K562 (cell line): ENCODE data around the gene NUP205. TPM values are rescaled to one million over a fixed set of nuclear protein-coding genes. Genes with fewer than 3 reads are reported as not detected.
A peak's percentile ranks its signal among the peaks of the same experiment; 100 is the strongest.

Experiments
- ARHGAP35 ChIP-seq: fragments of 450-650 bp; IDR thresholded peaks from 2 replicates; pipeline ENCODE4 v1.6.1; 2018; ENCODE audit not compliant: partially characterized antibody
- ATF7 ChIP-seq: fragments of 450-650 bp; IDR thresholded peaks from 2 replicates; pipeline ENCODE4 v1.7.1; 2014; ENCODE audit warnings: mild to moderate bottlenecking, moderate library complexity
- CEBPB ChIP-seq: fragments of 450-650 bp; IDR thresholded peaks from 2 replicates; pipeline ENCODE4 v1.6.1; 2016; ENCODE audit warnings: missing genetic modification characterization, missing compliant biosample characterization
- COPS2 ChIP-seq: fragments of 450-650 bp; conservative IDR thresholded peaks from 2 replicates; pipeline ENCODE4 v1.6.1; 2016; ENCODE audit warnings: mild to moderate bottlenecking, moderate library complexity
- CREB3 ChIP-seq: fragments of 450-650 bp; conservative IDR thresholded peaks from 2 replicates; pipeline ENCODE4 v1.6.1; 2016; ENCODE audit warnings: missing genetic modification characterization, low read depth, mild to moderate bottlenecking, missing compliant biosample characterization, moderate library complexity
- KLF10 ChIP-seq: fragments of 250-450 bp; sonication (Bioruptor Pico); IDR thresholded peaks from 2 replicates; pipeline ENCODE4 v1.6.1; 2021; ENCODE audit warnings: matching md5 sums
- MCM7 ChIP-seq, 2 experiments: fragments of 450-650 bp; IDR thresholded peaks; 2 replicates each; pipeline ENCODE4 v1.6.1; 2016 to 2018
- MTA2 ChIP-seq: fragments of 450-650 bp; IDR thresholded peaks from 2 replicates; pipeline ENCODE4 v1.6.1; 2016; ENCODE audit warnings: low read depth
- POLR2B ChIP-seq: fragments of 450-650 bp; IDR thresholded peaks from 2 replicates; pipeline ENCODE4 v1.6.1; 2018; ENCODE audit warnings: low read depth; ENCODE audit not compliant: partially characterized antibody
- POLR2G ChIP-seq: fragments of 200-400 bp; formaldehyde crosslinking; IDR thresholded peaks from 2 replicates; pipeline ENCODE4 v1.6.1; 2017; ENCODE audit warnings: low read depth, mild to moderate bottlenecking, antibody characterized with exemption, low read length, moderate library complexity
- PTRF ChIP-seq: fragments of 450-650 bp; IDR thresholded peaks from 2 replicates; pipeline ENCODE4 v1.6.1; 2016; ENCODE audit warnings: mild to moderate bottlenecking, missing genetic modification characterization, missing compliant biosample characterization
- RBBP5 ChIP-seq: fragments of 200-600 bp; sonication (generic); IDR thresholded peaks from 2 replicates; pipeline ENCODE4 v1.6.1; 2012; ENCODE audit warnings: borderline replicate concordance, mild to moderate bottlenecking, low read length, control low read depth, inconsistent platforms; ENCODE audit not compliant: insufficient read depth, poor library complexity, severe bottlenecking
- SRF ChIP-seq, 2 experiments: fragments of 250-450, 450-650 bp in 1 of 2; sonication (Bioruptor Pico) in 1 of 2; sonication (generic) in 1 of 2; formaldehyde crosslinking; IDR thresholded peaks; 2 replicates each; pipeline versions ENCODE4 v1.5.0 to v1.5.1; 2020 to 2022; ENCODE audit warnings: mild to moderate bottlenecking in 1 of 2, missing genetic modification reagents in 1 of 2
- TFAM ChIP-seq: fragments of 250-450 bp; sonication (Bioruptor Pico); conservative IDR thresholded peaks from 2 replicates; pipeline ENCODE4 v1.5.0; 2021; ENCODE audit warnings: mild to moderate bottlenecking, moderate library complexity
- TFAP4 ChIP-seq: sonication (generic); formaldehyde crosslinking; IDR thresholded peaks from 2 replicates; pipeline ENCODE4 v1.8.0; 2022; ENCODE audit warnings: missing genetic modification reagents, mild to moderate bottlenecking, moderate library complexity, borderline replicate concordance
- TSHZ1 ChIP-seq: fragments of 250-450 bp; sonication (Bioruptor Pico); IDR thresholded peaks from 2 replicates; pipeline ENCODE4 v1.4.0; 2020; ENCODE audit warnings: mild to moderate bottlenecking, moderate library complexity
- ZBTB33 ChIP-seq: sonication (generic); formaldehyde crosslinking; IDR thresholded peaks from 2 replicates; pipeline ENCODE4 v1.8.1; 2023; ENCODE audit warnings: mild to moderate bottlenecking, missing genetic modification reagents
- ZNF124 ChIP-seq: sonication (generic); formaldehyde crosslinking; IDR thresholded peaks from 2 replicates; pipeline ENCODE4 v1.8.1; 2022; ENCODE audit warnings: missing genetic modification reagents
- ZNF174 ChIP-seq: fragments of 250-450 bp; sonication (Bioruptor Pico); IDR thresholded peaks from 2 replicates; pipeline ENCODE4 v1.4.0; 2020; ENCODE audit warnings: mild to moderate bottlenecking
- ZNF449 ChIP-seq: fragments of 250-450 bp; sonication (Bioruptor Pico); IDR thresholded peaks from 2 replicates; pipeline ENCODE4 v1.8.0; 2022; ENCODE audit warnings: moderate library complexity, mild to moderate bottlenecking, inconsistent platforms
- ZNF583 ChIP-seq: fragments of 250-450 bp; sonication (Bioruptor Pico); IDR thresholded peaks from 2 replicates; pipeline ENCODE4 v1.4.0; 2020
- polyA plus RNA-seq, 8 experiments: library from polyadenylated mRNA; depleted of rRNA in 4 of 8; stranded (reverse) in 5 of 8; unstranded in 3 of 8; fragments of >200 nt; fragmentation: Nextera tagmentation in 2 of 8; fragmentation: Illumina TruSeq in 1 of 8; extraction: Ambion mirVana in 2 of 8; extraction: Trizol in 1 of 8; gene quantifications; 2 replicates each; pipeline versions ENCODE4 v1.2.1 to v1.2.3, GENCODE V29; 2011 to 2014; ENCODE audit warnings: inconsistent platforms in 1 of 8, missing spikeins in 1 of 8
- total RNA-seq, 7 experiments: library from RNA; depleted of rRNA in 6 of 7; stranded (reverse); fragments of >200 nt in 6 of 7; fragmentation: Illumina TruSeq in 2 of 7; extraction: Trizol in 2 of 7; gene quantifications; 2 replicates each; pipeline versions ENCODE4 v1.2.1 to v1.2.3, GENCODE V29; 2011 to 2021; ENCODE audit warnings: low replicate concordance in 1 of 7

Gene NUP205
- total and polyA plus RNA-seq, 9 of the 15 experiments (the other 6 are each of a cell fraction or from before 2014, with no cell fraction given): 101 to 282 (median 193) TPM

- no peak for TF ChIP-seq TSHZ1 (CRISPR knock-in tag)
- TF ChIP-seq ZNF583 (CRISPR knock-in tag): no peak
- TF ChIP-seq POLR2B: no peak
- TF ChIP-seq TFAP4 (CRISPR knock-in tag): no peak
- TF ChIP-seq ZNF124: no peak
- TF ChIP-seq ZBTB33 (CRISPR knock-in tag): no peak
- TF ChIP-seq PTRF (tag): no peak
- no peak for TF ChIP-seq ZNF449 (CRISPR knock-in tag)
- TF ChIP-seq KLF10 (CRISPR knock-in tag): no peak
- TF ChIP-seq ATF7: peak; percentile 97
- no peak for TF ChIP-seq TFAM (CRISPR knock-in tag)
- no peak for TF ChIP-seq COPS2
- TF ChIP-seq ZNF174: no peak
- TF ChIP-seq SRF (CRISPR knock-in tag; IDR thresholded peaks at IDR 0.05): no peak
- peak; percentile 90 for TF ChIP-seq MTA2
- TF ChIP-seq CEBPB: peak; percentile 96
- no peak for TF ChIP-seq MCM7 (IDR thresholded peaks at IDR 0.05)
- TF ChIP-seq RBBP5: no peak
- no peak for TF ChIP-seq CREB3 (tag)
- no peak for TF ChIP-seq POLR2G
- TF ChIP-seq ARHGAP35: no peak
Observed at GRCh38 chr7:135664046-135664589, 106.4 kb downstream of the NUP205 start (continued).
